ENCODE data around the gene USP49.
"Not testable (repeated sequence)": the region's sequence is repeated elsewhere in the genome, so short reads cannot be mapped to it uniquely, and the experiment has no call there.

The USP49 gene

DNA sequence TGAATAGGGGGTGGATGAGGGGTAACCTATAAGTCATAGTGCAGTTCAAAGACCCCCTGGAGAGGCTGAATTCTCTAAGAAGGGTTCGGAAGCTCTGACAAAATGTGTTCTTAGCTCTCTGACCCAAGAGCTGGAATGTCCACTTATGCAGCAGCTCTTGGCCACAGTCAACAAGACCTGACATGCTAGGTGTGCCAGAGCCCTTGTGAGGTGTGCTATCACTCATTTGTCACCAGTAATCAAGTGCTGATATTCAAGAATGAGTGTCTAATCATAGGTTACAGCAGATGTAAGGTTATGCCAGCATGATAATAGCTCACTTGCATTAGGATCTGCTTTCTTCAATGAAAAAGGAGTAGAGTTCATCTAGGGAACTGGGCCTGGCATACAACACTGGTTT is 79.6 kb downstream of the USP49 start:
- no peak overlapping the region for H3K9ac ChIP-seq (ENCODE audit: low read length)
- H3K4me1 ChIP-seq (ENCODE audit: control insufficient read depth, insufficient read depth, low read length), result no peaks in the 10 kb centered on the region
- H3K4me3 ChIP-seq (ENCODE audit: low read length), result no peak overlapping the region
- H3K36me3 ChIP-seq (ENCODE audit: control insufficient read depth, insufficient read depth, low read length), result no peaks in the 10 kb centered on the region
- H3K9me3 ChIP-seq (ENCODE audit: control insufficient read depth, low read length), result no peaks in the 10 kb centered on the region
- H3K27me3 ChIP-seq (ENCODE audit: control insufficient read depth, insufficient read depth, low read length), result no peaks in the 10 kb centered on the region

- Histone ChIP-seq H3K9me3 (ENCODE audit: control insufficient read depth, low read length) (no peaks in the 10 kb centered on the region), H3K36me3 (ENCODE audit: control insufficient read depth, insufficient read depth, low read length) (no peaks in the 10 kb centered on the region), H3K9ac (ENCODE audit: low read length) (no peak overlapping the region), H3K4me3 (ENCODE audit: low read length) (no peak overlapping the region), H3K27me3 (ENCODE audit: control insufficient read depth, insufficient read depth, low read length) (no peaks in the 10 kb centered on the region), H3K4me1 (ENCODE audit: control insufficient read depth, insufficient read depth, low read length) (no peaks in the 10 kb centered on the region)
Observed at GRCh38 chr6:41814629-41815028, 80.5 kb downstream of the USP49 start.

- Histone ChIP-seq H3K27me3 (ENCODE audit: control insufficient read depth, insufficient read depth, low read length) (no peaks in the 10 kb centered on the region), H3K9ac (ENCODE audit: low read length) (no peak overlapping the region), H3K9me3 (ENCODE audit: control insufficient read depth, low read length) (no peaks in the 10 kb centered on the region), H3K4me3 (ENCODE audit: low read length) (no peak overlapping the region), H3K4me1 (ENCODE audit: control insufficient read depth, insufficient read depth, low read length) (no peaks in the 10 kb centered on the region), H3K36me3 (ENCODE audit: control insufficient read depth, insufficient read depth, low read length) (no peaks in the 10 kb centered on the region)
Observed at GRCh38 chr6:41813956-41814355, 81.2 kb downstream of the USP49 start.

- H3K36me3 ChIP-seq (ENCODE audit: control insufficient read depth, insufficient read depth, low read length), result no peaks in the 10 kb centered on the region
- no peaks in the 10 kb centered on the region for H3K27me3 ChIP-seq (ENCODE audit: control insufficient read depth, insufficient read depth, low read length)
- H3K4me3 ChIP-seq (ENCODE audit: low read length), result no peak overlapping the region
- no peaks in the 10 kb centered on the region for H3K4me1 ChIP-seq (ENCODE audit: control insufficient read depth, insufficient read depth, low read length)
- no peak overlapping the region for H3K9ac ChIP-seq (ENCODE audit: low read length)
- H3K9me3 ChIP-seq (ENCODE audit: control insufficient read depth, low read length), result no peaks in the 10 kb centered on the region
Observed at GRCh38 chr6:41813469-41813868, 81.7 kb downstream of the USP49 start.

GRCh38 chr6:41811946-41812345 is 83.2 kb downstream of the USP49 start:
- not testable (repeated sequence) for H3K9me3 ChIP-seq (ENCODE audit: control insufficient read depth, low read length); H3K9ac ChIP-seq (ENCODE audit: low read length); H3K4me3 ChIP-seq (ENCODE audit: low read length); H3K36me3 ChIP-seq (ENCODE audit: control insufficient read depth, insufficient read depth, low read length); H3K4me1 ChIP-seq (ENCODE audit: control insufficient read depth, insufficient read depth, low read length); H3K27me3 ChIP-seq (ENCODE audit: control insufficient read depth, insufficient read depth, low read length)

- Histone ChIP-seq H3K4me1 (ENCODE audit: control insufficient read depth, insufficient read depth, low read length) (no peaks in the 10 kb centered on the region), H3K9me3 (ENCODE audit: control insufficient read depth, low read length) (no peaks in the 10 kb centered on the region), H3K4me3 (ENCODE audit: low read length) (no peak overlapping the region), H3K36me3 (ENCODE audit: control insufficient read depth, insufficient read depth, low read length) (no peaks in the 10 kb centered on the region), H3K9ac (ENCODE audit: low read length) (no peak overlapping the region), H3K27me3 (ENCODE audit: control insufficient read depth, insufficient read depth, low read length) (no peaks in the 10 kb centered on the region)
Observed at GRCh38 chr6:41811095-41811494, 84.1 kb downstream of the USP49 start.

- Histone ChIP-seq H3K36me3 (ENCODE audit: control insufficient read depth, insufficient read depth, low read length) (no peaks in the 10 kb centered on the region), H3K4me3 (ENCODE audit: low read length) (no peak overlapping the region), H3K9me3 (ENCODE audit: control insufficient read depth, low read length) (no peaks in the 10 kb centered on the region), H3K4me1 (ENCODE audit: control insufficient read depth, insufficient read depth, low read length) (no peaks in the 10 kb centered on the region), H3K27me3 (ENCODE audit: control insufficient read depth, insufficient read depth, low read length) (no peaks in the 10 kb centered on the region), H3K9ac (ENCODE audit: low read length) (no peak overlapping the region)
Observed at GRCh38 chr6:41805830-41806774, 89.1 kb downstream of the USP49 start.

GRCh38 chr6:41801380-41801779 is 93.8 kb downstream of the USP49 start:
- no peak overlapping the region for H3K9ac ChIP-seq (ENCODE audit: low read length)
- H3K9me3 ChIP-seq (ENCODE audit: control insufficient read depth, low read length), result no peaks in the 10 kb centered on the region
- no peaks in the 10 kb centered on the region for H3K36me3 ChIP-seq (ENCODE audit: control insufficient read depth, insufficient read depth, low read length)
- no peaks in the 10 kb centered on the region for H3K27me3 ChIP-seq (ENCODE audit: control insufficient read depth, insufficient read depth, low read length)
- no peak overlapping the region for H3K4me3 ChIP-seq (ENCODE audit: low read length)
- no peaks in the 10 kb centered on the region for H3K4me1 ChIP-seq (ENCODE audit: control insufficient read depth, insufficient read depth, low read length)

DNA sequence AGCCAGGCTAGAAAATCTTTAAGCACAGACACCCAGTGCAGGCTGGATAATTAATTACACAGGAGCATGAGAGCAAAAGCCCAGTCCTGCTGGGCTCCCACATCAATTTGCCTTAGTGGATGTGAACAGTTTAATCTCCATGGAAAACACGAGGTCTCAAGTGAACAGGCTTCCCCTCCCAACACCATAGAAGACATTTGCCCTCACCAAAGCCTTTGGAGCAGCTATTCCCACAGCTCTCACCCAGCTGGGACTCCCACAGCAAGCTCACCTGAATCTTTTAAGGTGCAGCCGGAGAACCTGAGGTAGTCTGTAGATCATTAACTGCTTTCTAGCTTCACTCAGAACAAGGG is 95.6 kb downstream of the USP49 start:
- H3K4me3 ChIP-seq (ENCODE audit: low read length), result no peak overlapping the region
- no peak overlapping the region for H3K9ac ChIP-seq (ENCODE audit: low read length)
- H3K36me3 ChIP-seq (ENCODE audit: control insufficient read depth, insufficient read depth, low read length), result no peaks in the 10 kb centered on the region
- no peaks in the 10 kb centered on the region for H3K27me3 ChIP-seq (ENCODE audit: control insufficient read depth, insufficient read depth, low read length)
- no peaks in the 10 kb centered on the region for H3K4me1 ChIP-seq (ENCODE audit: control insufficient read depth, insufficient read depth, low read length)
- H3K9me3 ChIP-seq (ENCODE audit: control insufficient read depth, low read length), result no peaks in the 10 kb centered on the region

DNA sequence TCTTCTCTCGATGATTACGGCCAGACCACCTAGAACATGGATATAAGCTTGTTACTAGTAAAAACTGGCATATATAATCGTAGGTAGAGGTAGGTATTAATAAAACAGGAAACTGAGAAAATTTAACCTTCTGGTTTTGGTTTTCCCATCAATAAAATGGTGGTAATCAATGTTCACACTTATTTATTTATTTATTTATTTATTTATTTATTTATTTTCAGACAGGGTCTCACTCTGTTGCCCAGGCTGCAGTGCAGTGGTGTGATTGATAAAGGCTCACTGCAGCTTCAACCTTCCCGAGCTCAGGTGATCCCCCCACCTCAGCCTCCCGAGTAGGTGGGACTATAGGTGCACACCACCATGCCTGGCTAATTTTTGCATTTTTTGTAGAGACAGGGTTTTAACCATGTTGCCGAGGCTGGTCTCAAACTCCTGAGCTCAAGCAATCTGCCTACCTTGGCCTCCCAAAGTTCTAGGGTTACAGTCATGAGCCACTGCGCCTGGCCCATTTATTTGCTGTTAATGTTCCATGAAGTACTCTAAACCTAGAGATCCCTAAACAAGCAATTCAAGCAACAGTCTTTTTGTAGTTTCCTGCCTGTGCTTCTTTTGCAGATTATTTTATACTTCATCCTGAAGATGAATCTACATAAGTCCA is 96.1 kb downstream of the USP49 start:
- no peaks in the 10 kb centered on the region for H3K4me1 ChIP-seq (ENCODE audit: control insufficient read depth, insufficient read depth, low read length)
- no peak overlapping the region for H3K9ac ChIP-seq (ENCODE audit: low read length)
- H3K27me3 ChIP-seq (ENCODE audit: control insufficient read depth, insufficient read depth, low read length), result no peaks in the 10 kb centered on the region
- H3K36me3 ChIP-seq (ENCODE audit: control insufficient read depth, insufficient read depth, low read length), result no peaks in the 10 kb centered on the region
- H3K9me3 ChIP-seq (ENCODE audit: control insufficient read depth, low read length), result no peaks in the 10 kb centered on the region
- H3K4me3 ChIP-seq (ENCODE audit: low read length), result no peak overlapping the region

DNA sequence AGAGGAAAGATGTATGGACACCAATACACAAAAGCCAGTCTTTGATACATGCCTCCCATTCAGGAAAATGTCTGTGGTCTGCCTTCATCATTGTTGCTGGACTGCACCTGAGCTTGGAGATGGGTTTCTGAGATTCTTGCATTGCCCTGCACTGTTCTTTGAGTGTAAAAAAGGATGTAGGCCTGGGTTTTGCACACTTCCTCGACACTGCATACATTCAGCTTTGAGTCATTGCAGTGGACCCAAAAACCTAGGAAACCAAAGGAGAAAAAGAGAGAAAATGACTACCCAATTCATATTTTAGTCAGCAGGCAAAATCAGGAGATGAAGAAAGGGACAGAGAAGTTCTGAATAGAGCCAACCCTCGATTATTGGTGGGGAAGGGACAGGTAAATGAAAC is 98.7 kb downstream of the USP49 start:
- Histone ChIP-seq H3K4me1 (ENCODE audit: control insufficient read depth, insufficient read depth, low read length) (no peaks in the 10 kb centered on the region), H3K4me3 (ENCODE audit: low read length) (no peak overlapping the region), H3K27me3 (ENCODE audit: control insufficient read depth, insufficient read depth, low read length) (no peaks in the 10 kb centered on the region), H3K36me3 (ENCODE audit: control insufficient read depth, insufficient read depth, low read length) (no peaks in the 10 kb centered on the region), H3K9me3 (ENCODE audit: control insufficient read depth, low read length) (no peaks in the 10 kb centered on the region), H3K9ac (ENCODE audit: low read length) (no peak overlapping the region)

DNA sequence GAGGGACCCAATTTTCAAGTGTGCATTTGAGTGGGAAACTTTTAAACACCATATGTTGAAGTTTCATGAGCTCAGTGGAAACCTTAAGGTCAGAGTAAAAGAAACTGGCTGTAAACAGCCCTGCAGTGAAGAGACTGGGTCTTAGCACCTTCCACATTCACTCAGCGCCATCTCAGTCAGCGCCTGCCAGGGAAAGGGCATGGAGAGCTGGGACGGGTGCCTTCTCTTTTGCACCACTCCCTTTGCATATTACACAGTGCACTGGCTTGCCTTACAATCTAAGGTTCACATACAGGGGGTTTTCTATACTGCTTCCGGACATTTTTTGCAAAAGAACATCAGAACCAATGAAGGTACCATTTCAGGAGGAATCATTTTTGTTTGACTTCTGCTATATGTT is 103.2 kb downstream of the USP49 start:
- Histone ChIP-seq H3K4me1 (ENCODE audit: control insufficient read depth, insufficient read depth, low read length) (no peaks in the 10 kb centered on the region), H3K36me3 (ENCODE audit: control insufficient read depth, insufficient read depth, low read length) (peaks cover 6% of the 10 kb centered on the region), H3K4me3 (ENCODE audit: low read length) (no peak overlapping the region), H3K9ac (ENCODE audit: low read length) (no peak overlapping the region), H3K27me3 (ENCODE audit: control insufficient read depth, insufficient read depth, low read length) (no peaks in the 10 kb centered on the region), H3K9me3 (ENCODE audit: control insufficient read depth, low read length) (no peaks in the 10 kb centered on the region)

Measured in mucosa of stomach (tissue), 1 donor.